GM12892 (cell line): ENCODE data around the gene OR6C2.

ENCODE experiments used
- POLR2A ChIP-seq: IDR thresholded peaks from 2 replicates; pipeline ENCODE4 v1.6.1; 2011; ENCODE audit warnings: low read depth, low read length, control low read depth
- POLR2AphosphoS5 ChIP-seq: IDR thresholded peaks from 2 replicates; pipeline ENCODE4 v1.6.1; 2011; ENCODE audit warnings: low read depth, low read length, control low read depth

- TF ChIP-seq POLR2A: no peak
- no peak for TF ChIP-seq POLR2AphosphoS5
Measured at GRCh38 chr12:55499231-55499630, 55.4 kb downstream of the OR6C2 start.
